GM10847 (cell line): ENCODE data around the gene HSPB9.

Experiments
- POLR2A ChIP-seq: IDR thresholded peaks from 2 replicates; pipeline ENCODE4 v1.6.1; 2011; ENCODE audit not compliant: insufficient read length; ENCODE audit errors: extremely low read depth

The HSPB9 gene

DNA sequence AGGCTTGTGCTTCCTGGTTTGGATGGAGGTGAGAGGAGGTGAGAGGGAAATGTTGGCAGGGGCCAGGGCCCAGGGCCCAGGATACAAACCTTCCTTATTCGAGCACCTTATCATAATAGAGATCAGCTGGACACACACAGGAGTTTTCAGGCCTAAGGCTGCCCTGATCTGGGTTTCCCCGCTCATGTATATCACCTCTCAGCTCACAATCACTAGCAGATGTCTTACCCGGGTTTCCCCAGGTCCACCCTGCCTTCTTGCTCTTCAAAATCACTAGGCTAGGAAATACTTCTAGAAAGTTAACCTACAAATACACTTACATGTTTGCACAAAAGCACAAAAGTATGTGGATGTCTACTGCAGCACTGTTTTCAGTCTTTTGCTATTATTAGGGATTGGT, 4.2 kb downstream of the HSPB9 start:
- no peak for TF ChIP-seq POLR2A

DNA sequence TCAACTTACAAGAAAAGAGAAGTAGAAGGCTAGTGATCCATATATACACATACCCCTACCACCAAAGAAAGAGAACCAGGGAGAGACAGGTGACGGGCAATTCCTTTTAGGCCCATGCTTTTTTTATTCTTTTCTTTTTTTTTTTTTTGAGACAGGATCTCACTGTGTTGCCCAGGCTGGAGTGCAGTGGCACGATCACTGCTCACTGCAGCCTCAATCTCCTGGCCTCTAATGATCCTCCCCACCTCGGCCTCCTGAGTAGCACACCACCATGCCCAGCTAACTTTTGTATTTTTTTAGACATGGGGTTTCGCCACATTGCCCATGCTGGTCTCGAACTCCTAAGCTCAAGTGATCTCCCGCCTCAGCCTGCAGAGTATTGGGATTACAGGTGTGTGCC, 4.8 kb downstream of the HSPB9 start:
- no peak for TF ChIP-seq POLR2A

DNA sequence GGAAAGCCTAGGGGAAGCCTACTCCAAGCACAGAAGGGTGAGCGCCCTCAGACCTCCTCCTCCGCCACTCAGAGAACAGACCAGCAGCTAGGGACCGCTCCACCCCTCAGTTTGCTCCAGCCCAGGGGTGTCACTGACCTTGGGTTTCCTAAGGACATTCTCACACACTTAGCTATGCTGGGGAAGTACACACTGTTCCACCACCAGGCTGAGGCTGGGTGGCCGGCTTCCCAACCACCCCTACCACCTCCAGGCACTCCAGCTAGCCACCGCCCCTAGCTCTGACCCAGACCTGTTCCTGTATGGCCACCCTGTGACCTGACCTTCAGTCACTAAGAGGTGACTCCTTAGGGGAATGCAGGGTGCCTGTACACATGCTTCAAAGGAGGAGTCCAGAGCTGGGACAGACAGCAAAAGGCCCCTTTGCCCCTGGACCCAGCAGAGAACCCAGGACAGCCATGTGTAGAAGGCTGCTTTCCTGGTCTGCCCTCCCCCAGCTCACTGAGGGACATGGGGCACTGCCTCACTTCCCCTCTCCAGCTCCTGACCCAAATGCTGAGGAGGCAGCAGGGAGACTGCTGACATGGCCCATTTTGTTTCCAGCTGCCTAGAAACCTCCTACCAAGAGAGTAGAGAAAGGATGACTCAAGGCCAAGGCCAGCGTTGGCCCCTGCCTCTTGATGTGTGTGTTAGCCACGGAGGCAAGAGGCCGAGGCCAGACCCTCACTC, 6.7 kb downstream of the HSPB9 start:
- no peak for TF ChIP-seq POLR2A

GRCh38 chr17:42130310-42130936, 7.8 kb downstream of the HSPB9 start:
- no peak for TF ChIP-seq POLR2A

GRCh38 chr17:42131232-42131631, 8.6 kb downstream of the HSPB9 start:
- TF ChIP-seq POLR2A = no peak

DNA sequence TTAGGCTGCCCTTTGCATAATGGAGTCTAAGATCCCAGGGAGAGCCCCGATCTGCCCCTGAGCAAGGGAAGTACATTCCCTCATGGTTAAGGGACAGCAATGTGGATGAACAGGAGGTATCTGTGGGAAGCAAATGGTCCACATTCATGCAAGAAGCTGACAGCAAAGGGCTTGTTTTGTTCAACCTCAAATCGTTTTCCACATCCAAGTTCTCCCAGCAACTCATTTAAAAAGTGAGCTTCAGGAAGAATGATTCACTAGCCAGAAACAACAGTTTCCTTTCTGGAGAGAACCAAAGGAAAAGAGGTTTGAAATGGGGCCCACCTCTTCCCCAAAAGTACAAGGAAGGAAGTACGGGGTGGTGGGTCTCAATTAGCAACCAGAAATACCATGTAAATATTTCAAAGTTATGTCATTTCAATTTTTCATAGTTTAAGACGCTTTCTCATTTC, 9.4 kb downstream of the HSPB9 start:
- TF ChIP-seq POLR2A = no peak

DNA sequence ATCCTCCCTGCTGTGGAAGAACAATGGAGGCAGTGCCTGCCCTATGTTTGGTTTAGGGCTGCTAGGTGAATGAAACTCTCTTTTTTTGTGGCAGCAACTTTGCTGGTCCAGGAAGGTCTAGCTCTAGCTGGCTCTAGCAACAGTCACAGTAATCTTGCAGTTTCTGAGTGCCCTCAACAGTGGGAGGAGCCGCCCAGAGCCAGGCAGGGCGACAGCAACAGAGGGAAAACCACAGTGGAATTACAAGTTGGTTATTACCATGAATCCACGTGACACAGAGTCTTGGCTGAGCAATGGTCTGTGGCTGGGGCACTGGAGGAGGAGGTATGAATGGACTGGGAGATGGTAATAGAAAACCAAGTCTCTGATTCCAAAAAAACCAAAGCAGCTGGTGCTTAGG, 10.3 kb downstream of the HSPB9 start:
- no peak for TF ChIP-seq POLR2A

DNA sequence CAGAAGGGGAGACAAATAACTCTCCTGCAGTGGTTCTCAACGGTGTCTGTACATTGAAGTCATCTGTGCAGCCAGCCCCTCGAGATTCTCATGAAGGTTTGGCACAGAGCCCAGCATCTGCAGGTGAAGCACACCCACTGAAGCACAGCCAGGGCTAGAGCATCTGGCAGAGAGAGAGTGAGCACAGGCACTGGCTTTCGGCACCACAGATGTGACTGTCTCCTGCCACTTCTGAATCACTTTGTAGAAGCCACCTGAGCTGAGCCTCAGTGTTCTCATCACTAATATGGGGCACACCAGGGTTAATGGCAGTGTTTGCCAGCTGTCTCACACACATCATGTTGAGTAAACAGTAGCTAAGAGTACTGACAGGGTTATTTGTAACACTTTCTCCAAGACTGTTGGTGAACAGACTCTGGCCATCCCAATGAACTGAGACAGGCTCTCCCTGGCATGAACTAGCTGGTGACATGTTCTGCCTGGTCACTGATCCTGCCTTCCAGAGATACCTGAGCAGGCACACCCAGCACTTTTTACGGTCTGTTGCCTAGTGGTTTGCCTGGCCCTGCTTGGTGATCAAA, 10.9 kb downstream of the HSPB9 start:
- TF ChIP-seq POLR2A = no peak

DNA sequence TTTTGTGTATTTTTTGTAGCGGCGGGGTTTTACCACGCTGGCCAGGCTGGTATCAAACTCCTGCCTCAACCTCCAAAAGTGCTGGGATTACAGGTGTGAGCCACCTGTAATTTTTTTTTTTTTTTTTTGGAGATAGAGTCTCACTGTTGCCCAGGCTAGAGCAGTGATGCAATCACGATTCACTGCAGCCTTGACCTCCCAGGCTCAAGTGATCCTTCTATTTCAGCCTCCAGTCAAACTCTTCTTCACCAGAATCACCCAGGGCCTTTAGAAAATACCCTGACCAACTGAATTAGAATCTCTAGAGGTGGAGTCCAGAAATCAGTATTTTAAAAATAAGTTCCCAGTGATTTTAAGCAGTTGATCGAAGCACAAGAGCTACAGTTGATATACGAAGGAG, 12.5 kb downstream of the HSPB9 start:
- no peak for TF ChIP-seq POLR2A

DNA sequence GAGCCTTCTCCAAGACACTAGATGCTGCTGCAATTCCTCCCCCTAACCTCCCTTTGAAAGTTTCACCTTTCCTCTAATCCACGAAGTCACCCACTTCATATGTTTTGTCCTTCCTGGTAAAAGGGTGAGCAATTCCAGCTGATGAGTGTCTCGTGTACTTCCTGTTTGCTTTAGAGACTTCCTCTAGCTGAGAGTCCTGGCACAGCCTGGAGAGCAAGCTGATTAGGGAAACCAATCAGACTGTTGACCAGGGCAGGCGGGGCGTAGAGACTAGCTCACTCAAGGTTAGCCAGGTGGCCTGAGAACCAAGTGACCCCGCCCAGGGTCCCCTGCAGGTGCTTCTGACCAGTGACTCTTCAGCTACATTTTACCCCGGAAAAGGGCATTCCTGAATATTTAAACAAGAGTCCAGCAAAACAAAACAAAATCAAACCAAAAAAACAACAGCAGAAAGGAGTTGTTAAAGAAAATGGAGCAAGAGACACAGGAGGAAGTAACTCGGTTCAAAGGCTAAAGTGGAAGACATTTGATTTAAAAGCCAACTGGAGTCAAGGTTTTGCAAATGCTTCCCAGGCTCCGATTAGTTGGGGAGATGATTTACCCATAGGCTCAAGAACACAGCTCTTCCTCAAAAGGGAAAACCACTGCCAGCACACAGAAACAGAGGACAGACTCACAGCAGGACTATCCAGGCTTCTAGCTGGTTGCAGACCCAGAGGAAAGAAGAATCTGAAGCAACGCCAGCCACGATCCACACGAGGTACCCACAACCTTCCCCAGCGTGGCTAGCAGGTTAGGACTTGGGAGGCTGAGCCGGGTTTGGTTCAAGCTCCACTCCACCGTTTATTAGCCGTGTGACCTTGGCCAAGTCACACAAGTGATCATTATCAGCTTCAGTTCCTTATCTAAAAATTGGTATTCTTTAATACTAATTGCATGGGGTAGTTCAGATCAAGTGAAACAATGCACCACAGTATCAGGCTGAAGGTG, 13.4 kb downstream of the HSPB9 start:
- TF ChIP-seq POLR2A = no peak

- TF ChIP-seq POLR2A = no peak
Measured at GRCh38 chr17:42136654-42137051, 14.0 kb downstream of the HSPB9 start.

GRCh38 chr17:42138749-42139492, 16.3 kb downstream of the HSPB9 start:
- TF ChIP-seq POLR2A = no peak

GRCh38 chr17:42141382-42141781, 18.8 kb downstream of the HSPB9 start:
- no peak for TF ChIP-seq POLR2A

- no peak for TF ChIP-seq POLR2A
Measured at GRCh38 chr17:42142371-42142896, 19.8 kb downstream of the HSPB9 start.

GRCh38 chr17:42146911-42147607, 24.5 kb downstream of the HSPB9 start:
- no peak for TF ChIP-seq POLR2A
